C4-2B (cell line): ENCODE measurements around the gene LCNL1.

ENCODE experiments used
- H3K27ac ChIP-seq: fragments of 450-650 bp; 2 replicates; pipeline ENCODE4 v1.5.1; 2017
- ZFX ChIP-seq: fragments of 450-650 bp; IDR thresholded peaks from 2 replicates; pipeline ENCODE4 v1.6.1; 2017
- TF ChIP-seq, protein P1 (sequence below): fragments of 450-650 bp; conservative IDR thresholded peaks from 2 replicates; pipeline ENCODE4 v1.5.1; 2017; ENCODE audit warnings: mild to moderate bottlenecking

LCNL1 gene

DNA sequence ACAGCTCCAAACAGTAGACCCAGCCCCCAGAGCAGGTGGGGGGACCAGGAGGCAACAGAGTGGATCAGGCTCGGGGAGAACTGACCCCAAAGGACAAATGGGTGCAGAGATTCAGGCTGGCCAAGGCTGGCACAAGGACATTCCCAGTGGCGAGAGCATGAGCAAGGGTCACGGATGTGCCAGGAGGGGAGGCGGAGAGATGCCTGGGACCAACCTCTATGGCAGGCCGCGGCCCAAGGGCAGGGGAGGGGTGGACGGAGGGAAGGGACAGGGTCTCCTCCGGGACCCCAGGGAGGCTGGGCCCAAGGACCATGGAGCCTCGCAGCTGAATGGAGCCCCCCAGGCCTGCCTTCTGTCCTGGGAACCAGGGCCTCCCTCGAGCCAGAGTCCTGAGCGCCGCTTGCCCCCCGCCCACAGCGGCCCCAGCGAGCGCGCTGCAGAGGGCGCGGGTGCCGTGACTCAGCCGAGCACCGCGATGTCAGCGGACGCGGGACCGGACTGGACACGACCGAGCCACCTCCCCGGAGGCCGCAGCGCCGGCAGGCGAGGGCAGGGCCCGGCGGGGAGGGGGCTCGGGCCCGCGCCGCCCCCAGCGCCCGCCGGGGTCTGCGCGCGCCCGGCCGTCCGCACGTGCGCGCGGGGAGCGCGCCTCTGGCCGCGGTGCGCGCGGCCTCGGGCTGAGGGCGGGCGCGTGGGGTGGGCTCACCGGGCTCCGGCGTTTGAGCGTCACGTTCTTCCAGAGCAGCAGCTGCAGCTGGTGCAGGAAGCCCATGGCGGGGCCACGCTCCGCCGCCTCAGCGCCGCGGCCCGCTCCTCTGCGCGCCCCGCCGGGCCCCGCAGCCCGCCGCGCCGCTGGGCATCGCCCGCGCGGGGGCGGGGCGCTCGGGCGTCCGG is 44.8 kb downstream of the LCNL1 start, which contains the start of gene ABCA2:
ABCA2 (minus strand) TSS at position 869 of the 894 bp plus-strand sequence; CDS start at position 772, 97 bp downstream.
- TF ChIP-seq, protein P1, sequence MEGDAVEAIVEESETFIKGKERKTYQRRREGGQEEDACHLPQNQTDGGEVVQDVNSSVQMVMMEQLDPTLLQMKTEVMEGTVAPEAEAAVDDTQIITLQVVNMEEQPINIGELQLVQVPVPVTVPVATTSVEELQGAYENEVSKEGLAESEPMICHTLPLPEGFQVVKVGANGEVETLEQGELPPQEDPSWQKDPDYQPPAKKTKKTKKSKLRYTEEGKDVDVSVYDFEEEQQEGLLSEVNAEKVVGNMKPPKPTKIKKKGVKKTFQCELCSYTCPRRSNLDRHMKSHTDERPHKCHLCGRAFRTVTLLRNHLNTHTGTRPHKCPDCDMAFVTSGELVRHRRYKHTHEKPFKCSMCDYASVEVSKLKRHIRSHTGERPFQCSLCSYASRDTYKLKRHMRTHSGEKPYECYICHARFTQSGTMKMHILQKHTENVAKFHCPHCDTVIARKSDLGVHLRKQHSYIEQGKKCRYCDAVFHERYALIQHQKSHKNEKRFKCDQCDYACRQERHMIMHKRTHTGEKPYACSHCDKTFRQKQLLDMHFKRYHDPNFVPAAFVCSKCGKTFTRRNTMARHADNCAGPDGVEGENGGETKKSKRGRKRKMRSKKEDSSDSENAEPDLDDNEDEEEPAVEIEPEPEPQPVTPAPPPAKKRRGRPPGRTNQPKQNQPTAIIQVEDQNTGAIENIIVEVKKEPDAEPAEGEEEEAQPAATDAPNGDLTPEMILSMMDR = no peak
- peak; percentile 54; the same call in 1 of the 2 replicates for TF ChIP-seq ZFX
- H3K27ac ChIP-seq = peak within 1 kb of the TSS; percentile 91

DNA sequence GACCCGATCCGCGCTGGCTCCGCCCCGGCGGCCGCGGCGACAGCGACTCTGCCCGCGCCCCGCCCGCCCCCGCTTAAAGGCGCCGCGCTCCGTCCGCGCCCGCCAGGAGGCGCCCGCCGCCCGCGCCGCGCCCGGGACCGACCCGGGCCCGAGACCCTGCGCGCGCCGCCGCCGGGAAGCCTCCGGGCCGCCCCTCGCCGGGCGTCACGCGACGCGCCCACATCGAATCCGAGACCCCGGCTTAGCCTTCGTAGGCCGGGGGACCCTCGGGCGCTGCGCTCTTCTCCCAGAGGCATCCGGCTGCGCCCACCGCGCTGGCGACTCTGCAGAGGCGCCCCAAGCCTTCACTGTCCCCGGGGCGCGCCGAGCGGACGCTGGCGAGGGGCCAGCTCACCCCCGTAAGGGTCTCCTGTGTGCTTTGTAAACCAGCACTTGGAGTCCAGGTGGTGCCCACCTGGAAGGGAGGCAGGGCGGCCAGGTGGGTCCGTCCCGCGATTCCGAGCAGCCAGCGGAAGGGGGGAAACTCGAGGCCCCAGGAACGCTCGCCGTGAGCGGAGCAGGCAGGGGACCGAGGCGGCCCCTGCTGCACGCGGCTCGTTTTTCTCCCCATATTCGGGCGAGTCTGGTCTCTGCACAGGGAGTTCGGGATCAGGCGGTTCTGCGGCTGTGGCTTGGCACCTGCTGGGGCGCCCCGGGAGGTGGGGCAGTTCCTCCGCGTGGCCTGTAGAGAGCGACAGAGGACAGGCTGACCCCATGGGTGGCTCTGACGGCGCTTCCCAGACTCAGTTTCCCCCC is 45.7 kb downstream of the LCNL1 start:
- TF ChIP-seq, protein P1 = peak; percentile 88
- TF ChIP-seq ZFX = no peak
- peak overlapping the region; percentile 91 for H3K27ac ChIP-seq

DNA sequence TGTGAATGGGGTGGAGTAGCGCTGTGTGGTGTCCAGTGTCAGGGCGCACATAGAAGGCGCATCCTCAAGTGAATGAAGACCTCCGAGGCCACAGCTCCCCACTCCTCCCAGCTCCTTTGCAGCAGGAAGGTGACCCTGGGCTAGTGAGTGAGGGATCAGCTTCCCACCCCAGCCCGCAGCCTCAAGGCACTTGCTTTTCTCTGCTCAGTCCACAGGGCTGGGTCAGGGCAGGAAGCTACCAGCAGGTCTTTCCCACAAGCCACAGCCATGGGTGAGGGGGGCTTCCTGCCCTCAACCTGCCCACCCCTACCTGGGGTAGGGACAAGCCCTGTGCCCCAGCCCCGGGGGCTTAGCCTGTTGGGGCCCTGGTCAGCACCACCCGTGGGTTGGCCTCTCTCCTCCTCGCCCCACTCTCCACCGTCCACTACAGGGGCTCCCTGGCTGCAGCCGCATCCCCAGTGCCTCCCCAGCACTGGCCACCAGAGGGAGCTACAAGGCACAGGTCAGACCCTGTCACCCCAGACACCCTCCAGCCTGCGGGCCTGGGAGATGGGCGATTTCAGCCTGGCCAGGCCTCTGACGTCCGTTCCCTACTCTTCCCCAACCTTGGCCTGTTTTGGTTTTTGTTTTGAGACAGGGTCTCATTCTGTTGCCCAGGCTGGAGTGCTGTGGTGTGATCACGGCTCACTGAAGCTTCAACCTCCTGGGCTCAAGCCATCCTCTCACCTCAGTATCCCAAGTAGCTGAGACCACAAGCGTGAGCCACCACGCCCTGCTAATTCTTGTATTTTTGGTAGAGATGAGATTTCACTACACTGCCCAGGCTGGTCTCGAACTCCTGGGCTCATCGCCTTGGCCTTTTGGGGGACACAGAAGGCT is 46.5 kb downstream of the LCNL1 start:
- TF ChIP-seq ZFX = no peak
- TF ChIP-seq, protein P1 = peak; percentile 97
- peak overlapping the region; percentile 91 for H3K27ac ChIP-seq

DNA sequence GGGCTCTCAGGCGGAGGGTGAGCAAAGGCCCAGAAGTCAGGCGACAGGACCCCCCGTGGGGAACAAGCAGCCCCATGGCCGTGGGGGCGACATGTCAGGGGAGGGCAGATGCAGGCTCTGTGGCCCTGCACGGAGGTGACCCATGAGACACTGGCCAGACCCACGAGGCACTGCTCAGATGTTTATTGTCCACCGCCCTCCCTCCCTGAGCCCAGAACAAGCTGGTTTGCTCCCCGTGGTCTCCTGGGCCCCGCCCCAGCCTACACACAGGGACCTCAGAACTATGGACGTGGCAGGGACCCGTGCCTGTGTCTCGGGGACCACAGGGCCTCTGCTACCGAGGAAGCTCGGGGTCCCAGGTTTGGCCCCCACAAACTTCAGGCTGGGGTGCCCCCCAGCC is 47.2 kb downstream of the LCNL1 start:
- no peak overlapping the region for H3K27ac ChIP-seq
- TF ChIP-seq, protein P1 = no peak
- TF ChIP-seq ZFX = no peak

DNA sequence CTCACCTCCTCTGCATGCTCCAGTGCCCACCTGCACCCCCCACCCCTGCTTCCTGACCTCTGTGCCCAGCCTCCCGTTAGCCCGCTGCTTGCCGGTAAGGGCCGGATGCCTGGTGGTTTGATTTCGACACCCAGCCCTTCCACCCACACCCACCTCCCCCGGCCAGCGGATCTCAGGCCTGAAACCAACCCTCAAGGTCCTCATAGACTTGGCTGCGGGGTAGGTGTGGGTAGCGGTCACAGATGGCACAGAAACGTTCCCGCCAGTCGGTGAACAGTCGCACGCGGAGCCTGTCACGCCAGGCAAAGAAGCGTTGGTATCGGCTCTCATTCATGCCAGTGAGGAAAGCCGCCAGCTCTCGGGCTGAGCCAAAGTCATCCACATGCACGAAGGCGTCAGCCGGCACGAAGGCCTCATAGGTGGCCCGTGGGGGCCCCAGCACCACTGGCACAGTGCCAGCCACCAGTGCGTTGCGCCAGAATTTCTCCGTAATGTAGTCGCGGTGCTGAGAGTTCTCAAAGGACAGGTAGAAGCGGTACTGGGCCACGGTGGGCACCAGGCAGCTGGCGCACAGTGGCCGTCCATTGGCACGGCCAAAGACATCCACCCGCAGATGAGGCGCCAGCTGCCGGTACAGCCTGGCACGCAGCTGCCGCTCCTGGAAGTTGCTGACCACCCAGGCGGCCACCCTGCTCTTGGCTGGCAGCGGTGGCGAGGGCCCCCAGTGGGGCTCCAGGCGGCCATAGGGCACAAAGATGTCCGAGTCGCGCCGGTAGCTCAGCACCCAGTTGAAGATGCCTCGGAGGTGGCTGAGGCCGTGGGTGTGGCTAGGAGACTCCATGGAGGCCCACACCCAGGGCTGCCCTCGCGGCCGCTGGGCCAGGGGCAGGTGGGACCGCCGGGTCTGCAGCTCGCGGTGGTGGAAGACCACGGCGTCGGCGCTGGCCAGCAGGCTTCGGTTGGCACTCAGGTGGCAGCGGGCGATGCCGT is 48.0 kb downstream of the LCNL1 start:
- H3K27ac ChIP-seq = no peak overlapping the region
- TF ChIP-seq, protein P1 = no peak
- no peak for TF ChIP-seq ZFX
